ENCODE data around the gene KCTD18. TPM values are rescaled to one million over a fixed set of nuclear protein-coding genes. Genes with fewer than 3 reads are reported as not detected.
A peak's percentile ranks its signal among the peaks of the same experiment; 100 is the strongest.

KCTD18 gene
- 24.9 and 26.4 TPM in 2 replicates for total RNA-seq (ENCODE audit: low replicate concordance)

DNA sequence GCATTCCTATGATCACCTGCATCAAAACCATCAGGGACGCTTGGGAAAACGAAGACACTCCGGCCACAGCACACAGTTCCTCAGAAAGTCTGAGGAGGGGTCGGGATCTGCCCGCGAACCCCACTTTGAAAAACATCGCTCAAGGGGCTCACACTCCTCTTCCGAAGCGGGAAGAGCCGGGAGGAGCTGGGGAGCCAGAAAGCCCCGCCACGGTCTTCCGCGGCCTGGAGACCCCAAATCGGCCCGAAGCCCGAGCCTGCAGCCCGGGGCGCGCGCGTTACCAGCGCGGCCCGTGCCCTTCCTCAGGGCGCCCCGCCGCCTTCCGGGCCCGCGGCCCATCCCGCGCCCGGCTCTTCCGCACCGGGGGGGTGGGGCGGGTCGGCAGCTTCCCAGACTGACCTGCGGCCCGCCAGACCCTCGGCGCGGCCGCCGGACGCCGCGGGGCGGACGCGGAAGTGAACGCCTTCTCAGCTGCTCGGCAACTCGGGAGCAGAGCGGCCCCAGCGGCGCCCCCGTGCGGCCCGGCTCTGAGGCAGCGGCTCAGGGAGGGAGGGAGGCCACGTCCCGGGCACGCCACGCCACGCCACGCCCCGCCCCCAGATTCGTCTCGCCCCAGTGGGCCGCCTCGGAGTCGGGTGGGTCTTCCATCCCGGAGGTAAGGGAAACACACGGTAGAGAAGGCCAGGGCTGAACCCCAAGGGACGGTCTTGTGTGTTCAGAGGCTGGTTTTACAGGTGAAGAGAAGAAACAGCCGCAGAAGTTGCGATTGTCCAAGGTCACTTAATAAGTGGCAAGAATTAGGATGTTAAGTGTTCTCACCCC is at the start of gene KCTD18:
Gene KCTD18 (minus strand): TSS at position 457 of the 822 bp plus-strand sequence. CDS start 3,052 bp downstream, outside the sequence.
- peak; percentile 77 for DNase-seq (ENCODE audit: low read depth)
- peak within 1 kb of the TSS; percentile 75 for H3K4me3 ChIP-seq (ENCODE audit: low read depth, low read length)
- TF ChIP-seq, protein P1, sequence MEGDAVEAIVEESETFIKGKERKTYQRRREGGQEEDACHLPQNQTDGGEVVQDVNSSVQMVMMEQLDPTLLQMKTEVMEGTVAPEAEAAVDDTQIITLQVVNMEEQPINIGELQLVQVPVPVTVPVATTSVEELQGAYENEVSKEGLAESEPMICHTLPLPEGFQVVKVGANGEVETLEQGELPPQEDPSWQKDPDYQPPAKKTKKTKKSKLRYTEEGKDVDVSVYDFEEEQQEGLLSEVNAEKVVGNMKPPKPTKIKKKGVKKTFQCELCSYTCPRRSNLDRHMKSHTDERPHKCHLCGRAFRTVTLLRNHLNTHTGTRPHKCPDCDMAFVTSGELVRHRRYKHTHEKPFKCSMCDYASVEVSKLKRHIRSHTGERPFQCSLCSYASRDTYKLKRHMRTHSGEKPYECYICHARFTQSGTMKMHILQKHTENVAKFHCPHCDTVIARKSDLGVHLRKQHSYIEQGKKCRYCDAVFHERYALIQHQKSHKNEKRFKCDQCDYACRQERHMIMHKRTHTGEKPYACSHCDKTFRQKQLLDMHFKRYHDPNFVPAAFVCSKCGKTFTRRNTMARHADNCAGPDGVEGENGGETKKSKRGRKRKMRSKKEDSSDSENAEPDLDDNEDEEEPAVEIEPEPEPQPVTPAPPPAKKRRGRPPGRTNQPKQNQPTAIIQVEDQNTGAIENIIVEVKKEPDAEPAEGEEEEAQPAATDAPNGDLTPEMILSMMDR (IDR thresholded peaks at IDR 0.05; ENCODE audit: insufficient read depth, low read length), result peak; percentile 71

DNA sequence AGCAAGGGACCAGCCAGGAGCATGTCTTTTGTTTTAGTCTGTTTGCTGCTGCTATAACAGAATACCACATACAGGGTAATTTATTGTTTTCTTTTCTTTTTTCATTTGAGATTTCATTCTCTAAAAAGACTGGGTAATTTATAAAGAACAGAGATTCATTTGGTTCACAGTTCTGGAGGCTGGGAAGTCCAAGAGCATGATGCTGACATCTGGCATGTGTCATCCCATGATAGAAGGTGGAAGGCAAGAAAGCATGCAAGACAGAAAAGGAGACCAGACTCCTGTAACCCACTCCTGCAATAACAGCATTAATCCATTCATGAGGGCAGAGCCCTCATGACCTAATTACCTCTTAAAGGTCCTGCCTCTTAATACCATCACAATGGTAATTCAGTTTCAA is 30.9 kb upstream of the KCTD18 start:
- TF ChIP-seq, protein P1 (IDR thresholded peaks at IDR 0.05; ENCODE audit: insufficient read depth, low read length), result no peak
- no peak overlapping the region for H3K4me3 ChIP-seq (ENCODE audit: low read depth, low read length)
- no peak for DNase-seq (ENCODE audit: low read depth)

DNA sequence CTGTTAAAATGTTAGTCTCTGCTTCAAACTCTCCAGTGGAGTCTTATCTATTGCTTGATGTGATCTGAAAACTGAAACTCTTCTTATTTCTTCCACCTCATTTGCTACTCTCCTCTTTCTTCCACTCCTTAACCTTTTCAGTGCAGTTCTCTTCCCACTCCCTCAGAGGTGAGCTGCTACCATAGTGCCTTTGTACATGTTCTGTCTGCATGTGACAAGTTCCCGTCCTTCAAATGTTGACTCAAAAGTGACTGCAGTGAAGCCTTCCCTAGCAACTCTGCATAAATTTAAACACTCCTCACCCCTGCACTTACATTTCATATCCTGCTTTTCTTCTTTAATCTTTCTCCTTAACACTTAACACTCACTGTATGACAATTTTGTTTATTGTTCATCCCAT is 28.3 kb upstream of the KCTD18 start:
- TF ChIP-seq, protein P1 (IDR thresholded peaks at IDR 0.05; ENCODE audit: insufficient read depth, low read length), result no peak
- no peak for DNase-seq (ENCODE audit: low read depth)
- no peak overlapping the region for H3K4me3 ChIP-seq (ENCODE audit: low read depth, low read length)

DNA sequence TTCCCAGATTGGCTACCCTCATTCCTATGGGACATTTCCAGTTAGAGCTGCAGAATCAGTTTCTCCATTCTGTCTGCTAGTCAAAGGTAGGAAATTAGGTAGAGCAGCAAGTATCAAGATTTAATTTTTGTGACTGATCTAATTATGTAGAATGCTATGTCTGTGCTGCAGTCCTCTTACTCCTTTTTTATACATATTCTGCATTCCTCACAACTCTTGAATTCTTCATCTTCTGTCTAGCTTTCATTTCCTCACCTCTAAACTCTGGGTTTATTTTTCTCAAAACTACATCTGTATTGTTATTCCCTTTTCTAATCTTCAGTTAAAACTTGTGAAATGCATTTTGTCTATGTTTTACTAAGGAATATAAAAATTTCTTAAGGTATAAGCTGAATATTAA is 24.7 kb upstream of the KCTD18 start:
- TF ChIP-seq, protein P1 (IDR thresholded peaks at IDR 0.05; ENCODE audit: insufficient read depth, low read length), result no peak
- DNase-seq (ENCODE audit: low read depth), result peak; percentile 6
- H3K4me3 ChIP-seq (ENCODE audit: low read depth, low read length), result no peak overlapping the region

DNA sequence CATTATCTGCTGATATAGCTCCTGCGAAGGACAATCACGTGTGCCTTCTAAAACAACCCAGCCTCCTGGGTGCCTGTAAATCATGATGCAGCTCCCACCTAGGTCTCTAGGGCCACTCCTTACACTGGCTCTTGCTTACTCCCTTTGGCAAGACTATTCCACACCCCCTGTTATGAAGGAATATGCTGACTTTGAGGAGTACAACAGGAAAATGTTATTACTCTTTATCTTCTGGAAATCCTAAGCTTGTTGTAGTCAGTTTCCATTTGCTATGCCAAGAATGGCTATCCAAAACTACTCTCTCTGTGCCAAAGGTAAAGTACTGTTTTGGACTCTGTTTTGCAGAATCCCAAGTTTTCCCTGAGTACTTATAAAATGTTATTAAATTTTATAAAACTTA is 23.9 kb upstream of the KCTD18 start:
- TF ChIP-seq, protein P1 (IDR thresholded peaks at IDR 0.05; ENCODE audit: insufficient read depth, low read length), result no peak
- H3K4me3 ChIP-seq (ENCODE audit: low read depth, low read length), result no peak overlapping the region
- peak; percentile 41 for DNase-seq (ENCODE audit: low read depth)

DNA sequence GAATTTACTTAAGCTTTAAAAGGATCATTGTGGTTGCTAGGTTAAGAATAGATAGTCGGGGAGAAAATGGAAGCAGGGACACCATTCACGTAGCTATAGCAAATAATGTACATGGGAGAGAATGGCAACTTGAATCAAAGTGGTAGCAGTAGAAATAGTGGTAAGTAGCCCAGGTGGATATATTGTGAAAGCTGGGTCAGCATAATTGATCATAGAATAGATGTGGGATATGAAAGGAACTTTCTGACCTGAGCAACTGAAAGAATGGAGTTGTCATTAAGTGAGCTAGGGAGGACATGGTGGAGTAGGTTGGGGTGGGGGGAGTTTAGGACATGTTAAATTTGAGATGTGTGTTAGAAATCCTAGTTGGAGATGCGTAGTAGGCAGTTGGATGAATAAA is 18.4 kb upstream of the KCTD18 start:
- TF ChIP-seq, protein P1 (IDR thresholded peaks at IDR 0.05; ENCODE audit: insufficient read depth, low read length), result no peak
- no peak overlapping the region for H3K4me3 ChIP-seq (ENCODE audit: low read depth, low read length)
- DNase-seq (ENCODE audit: low read depth), result no peak
